PFSK-1 (cell line): ENCODE measurements around the gene FBXO31.

Experiments used
- FOXP2 ChIP-seq: optimal IDR thresholded peaks from 2 replicates; pipeline ENCODE3; 2011; ENCODE audit warnings: borderline replicate concordance, control low read depth, inconsistent platforms; ENCODE audit not compliant: insufficient read depth; ENCODE audit errors: extremely low read length, extremely low read depth
- POLR2AphosphoS5 ChIP-seq: IDR thresholded peaks from 2 replicates; pipeline ENCODE4 v1.6.1; 2012; ENCODE audit warnings: low read depth, mild to moderate bottlenecking, control low read depth, low read length, moderate library complexity
- SIN3A ChIP-seq: IDR thresholded peaks from 2 replicates; pipeline ENCODE4 v1.6.1; 2012; ENCODE audit warnings: mild to moderate bottlenecking, low read length, moderate library complexity, borderline replicate concordance; ENCODE audit not compliant: insufficient read depth
- TAF1 ChIP-seq: IDR thresholded peaks from 2 replicates; pipeline ENCODE4 v1.6.1; 2012; ENCODE audit warnings: low read length, control low read depth, borderline replicate concordance; ENCODE audit not compliant: insufficient read depth
- TF ChIP-seq, protein P1 (sequence below), 2 experiments: IDR thresholded peaks; 2 replicates each; pipeline versions ENCODE4 v1.6.1 to v1.8.0; 2011 to 2012; ENCODE audit warnings: low read depth in 2 of 2, low read length in 2 of 2, control low read depth in 1 of 2, inconsistent platforms in 1 of 2, mild to moderate bottlenecking in 1 of 2, moderate library complexity in 1 of 2; ENCODE audit not compliant: insufficient read depth in 1 of 2

FBXO31 gene

DNA sequence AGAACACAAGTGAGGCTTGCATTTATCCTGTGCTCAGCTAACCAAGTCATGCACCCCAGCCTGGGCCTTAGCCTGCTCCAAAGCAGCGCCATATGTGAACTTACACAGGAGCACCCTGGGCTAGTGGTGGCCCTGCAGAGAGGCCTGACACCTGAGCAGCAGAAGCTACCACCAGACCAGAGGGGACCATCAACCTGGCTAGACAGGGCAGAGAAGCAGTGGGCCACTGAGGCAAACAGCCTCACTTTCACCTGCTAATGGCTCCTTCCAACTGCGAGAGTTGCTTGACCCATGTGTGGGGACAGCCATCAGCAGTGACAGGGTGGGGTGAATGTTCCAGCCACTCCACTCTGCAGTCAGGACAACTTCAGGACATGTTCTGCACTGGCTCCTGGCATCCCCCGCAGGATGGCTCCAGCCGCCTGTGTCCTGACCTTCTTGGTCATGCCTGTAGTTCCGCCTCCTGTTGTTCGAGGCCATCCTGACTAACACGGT is 63.5 kb downstream of the FBXO31 start:
- TF ChIP-seq POLR2AphosphoS5: 0 out of 2 replicates have a peak, but pooled peaks have one; percentile 10
- TF ChIP-seq, protein P1, sequence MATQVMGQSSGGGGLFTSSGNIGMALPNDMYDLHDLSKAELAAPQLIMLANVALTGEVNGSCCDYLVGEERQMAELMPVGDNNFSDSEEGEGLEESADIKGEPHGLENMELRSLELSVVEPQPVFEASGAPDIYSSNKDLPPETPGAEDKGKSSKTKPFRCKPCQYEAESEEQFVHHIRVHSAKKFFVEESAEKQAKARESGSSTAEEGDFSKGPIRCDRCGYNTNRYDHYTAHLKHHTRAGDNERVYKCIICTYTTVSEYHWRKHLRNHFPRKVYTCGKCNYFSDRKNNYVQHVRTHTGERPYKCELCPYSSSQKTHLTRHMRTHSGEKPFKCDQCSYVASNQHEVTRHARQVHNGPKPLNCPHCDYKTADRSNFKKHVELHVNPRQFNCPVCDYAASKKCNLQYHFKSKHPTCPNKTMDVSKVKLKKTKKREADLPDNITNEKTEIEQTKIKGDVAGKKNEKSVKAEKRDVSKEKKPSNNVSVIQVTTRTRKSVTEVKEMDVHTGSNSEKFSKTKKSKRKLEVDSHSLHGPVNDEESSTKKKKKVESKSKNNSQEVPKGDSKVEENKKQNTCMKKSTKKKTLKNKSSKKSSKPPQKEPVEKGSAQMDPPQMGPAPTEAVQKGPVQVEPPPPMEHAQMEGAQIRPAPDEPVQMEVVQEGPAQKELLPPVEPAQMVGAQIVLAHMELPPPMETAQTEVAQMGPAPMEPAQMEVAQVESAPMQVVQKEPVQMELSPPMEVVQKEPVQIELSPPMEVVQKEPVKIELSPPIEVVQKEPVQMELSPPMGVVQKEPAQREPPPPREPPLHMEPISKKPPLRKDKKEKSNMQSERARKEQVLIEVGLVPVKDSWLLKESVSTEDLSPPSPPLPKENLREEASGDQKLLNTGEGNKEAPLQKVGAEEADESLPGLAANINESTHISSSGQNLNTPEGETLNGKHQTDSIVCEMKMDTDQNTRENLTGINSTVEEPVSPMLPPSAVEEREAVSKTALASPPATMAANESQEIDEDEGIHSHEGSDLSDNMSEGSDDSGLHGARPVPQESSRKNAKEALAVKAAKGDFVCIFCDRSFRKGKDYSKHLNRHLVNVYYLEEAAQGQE (IDR thresholded peaks at IDR 0.05; ENCODE audit: insufficient read depth in 1 of 2, low read depth in 2 of 2, low read length in 2 of 2): no peak

DNA sequence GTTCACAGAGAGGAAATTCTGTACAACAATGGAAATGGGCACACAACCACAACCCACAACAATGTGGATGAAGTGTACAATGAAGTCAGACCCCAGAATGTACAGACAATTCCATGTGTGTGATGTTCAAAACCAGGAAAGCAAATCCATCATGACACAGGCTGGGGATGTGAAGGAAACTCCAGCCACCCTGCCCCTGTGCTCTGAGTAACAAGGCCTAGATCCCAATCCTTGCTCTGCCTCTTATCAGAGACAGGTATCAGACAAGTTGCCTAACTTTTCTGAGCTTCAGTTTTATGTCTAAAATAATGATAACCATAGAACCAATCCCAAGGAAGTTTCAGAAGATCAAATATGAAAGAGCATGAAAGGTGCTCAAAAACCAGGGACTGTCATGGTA is 64.6 kb downstream of the FBXO31 start:
- TF ChIP-seq TAF1 (no peak), SIN3A (no peak), POLR2AphosphoS5 (no peak), FOXP2 (no peak)
- TF ChIP-seq, protein P1 (IDR thresholded peaks at IDR 0.05; ENCODE audit: insufficient read depth in 1 of 2, low read depth in 2 of 2, low read length in 2 of 2): no peak

DNA sequence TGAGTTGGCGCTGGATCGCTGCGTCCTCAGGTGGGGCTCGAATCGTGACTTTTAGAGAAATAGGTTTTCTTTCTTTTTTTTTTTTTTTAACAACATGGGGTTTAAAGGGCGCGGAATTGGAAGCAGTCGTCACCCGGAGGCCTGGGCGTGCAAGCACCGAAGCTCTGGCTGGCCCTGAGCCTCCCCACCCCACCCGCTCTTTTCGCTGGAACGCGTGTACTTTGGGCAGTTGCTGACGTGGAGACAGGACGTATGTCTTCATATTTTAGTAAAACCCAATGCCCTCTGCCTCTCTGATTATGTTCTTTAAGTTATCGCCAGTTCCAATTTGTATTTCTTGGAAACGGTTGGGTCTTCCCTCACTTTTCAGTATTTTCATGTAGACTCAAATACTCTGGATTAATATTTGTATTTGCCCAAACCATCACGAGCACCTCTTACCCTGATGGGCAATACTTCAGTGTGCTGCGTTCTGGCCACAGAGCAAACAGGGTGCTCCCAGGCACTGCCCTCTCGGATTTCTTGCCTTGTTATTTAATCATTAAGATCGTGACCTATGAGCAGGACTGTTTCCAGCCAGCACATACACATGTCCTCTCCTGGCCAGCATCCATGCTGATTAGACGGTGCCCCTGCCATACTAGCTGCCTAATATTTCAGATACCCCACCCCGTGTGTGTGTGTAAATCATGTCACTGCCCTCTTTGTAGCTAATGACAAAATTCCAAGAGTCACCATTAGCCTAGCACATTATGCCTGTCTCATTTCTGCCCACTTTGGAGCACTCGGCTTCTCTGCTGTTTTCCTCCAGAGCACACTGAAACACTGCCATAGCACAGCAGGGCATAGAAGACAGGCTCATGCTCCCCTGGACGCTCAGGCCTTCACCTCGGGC is 65.6 kb downstream of the FBXO31 start:
- no peak for TF ChIP-seq FOXP2
- TF ChIP-seq SIN3A: no peak
- TF ChIP-seq, protein P1 (IDR thresholded peaks at IDR 0.05; ENCODE audit: insufficient read depth in 1 of 2, low read depth in 2 of 2, low read length in 2 of 2): no peak
- TF ChIP-seq POLR2AphosphoS5: no peak
- TF ChIP-seq TAF1: no peak

DNA sequence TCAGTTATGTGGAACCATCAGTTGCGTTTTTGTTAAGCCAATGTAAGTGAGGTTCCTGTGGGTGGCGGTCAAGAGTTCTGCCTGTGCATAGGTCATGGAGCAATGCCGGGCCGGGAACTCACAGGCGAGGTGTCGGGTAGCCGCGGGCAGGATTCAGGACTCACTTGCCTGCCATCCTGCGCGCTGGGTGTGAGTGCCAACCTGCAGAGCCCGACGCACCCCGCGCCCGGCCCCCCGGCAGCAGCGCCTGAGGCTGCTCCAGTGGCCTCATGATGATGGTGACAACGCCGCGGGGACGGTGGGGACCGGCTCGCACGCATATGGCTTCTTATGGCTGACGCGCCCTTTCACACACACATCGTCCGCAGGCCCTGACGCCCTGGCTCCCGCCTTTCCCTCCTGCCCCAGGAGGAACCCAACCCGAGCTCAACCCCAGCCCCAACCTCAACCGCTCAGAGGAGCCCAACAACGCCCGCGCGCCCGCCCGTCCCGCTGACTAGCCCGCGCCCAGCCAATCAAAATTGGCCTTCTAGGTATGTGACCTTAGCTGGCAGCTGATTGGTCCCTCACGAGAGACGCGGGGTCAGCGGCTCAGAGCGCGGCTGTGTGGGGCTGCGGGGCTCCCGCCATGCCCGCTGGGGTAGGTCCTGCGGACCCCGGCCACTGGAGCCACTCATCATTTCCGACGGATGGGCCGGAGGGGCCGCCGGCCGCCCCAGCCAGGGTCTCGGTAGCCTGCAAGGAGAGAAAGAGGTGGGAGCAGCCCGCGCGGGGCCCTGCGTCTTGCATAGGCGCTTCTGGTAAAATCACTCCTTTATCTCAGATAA is 66.4 kb downstream of the FBXO31 start, which contains the start of gene C16orf95:
TSS of gene C16orf95 (minus strand) at position 470 of the 827 bp plus-strand sequence. CDS start at position 320, 150 bp downstream.
- TF ChIP-seq TAF1 (peak; percentile 72; the same call in 1 of the 2 replicates), POLR2AphosphoS5 (peak; percentile 91), SIN3A (no peak)

DNA sequence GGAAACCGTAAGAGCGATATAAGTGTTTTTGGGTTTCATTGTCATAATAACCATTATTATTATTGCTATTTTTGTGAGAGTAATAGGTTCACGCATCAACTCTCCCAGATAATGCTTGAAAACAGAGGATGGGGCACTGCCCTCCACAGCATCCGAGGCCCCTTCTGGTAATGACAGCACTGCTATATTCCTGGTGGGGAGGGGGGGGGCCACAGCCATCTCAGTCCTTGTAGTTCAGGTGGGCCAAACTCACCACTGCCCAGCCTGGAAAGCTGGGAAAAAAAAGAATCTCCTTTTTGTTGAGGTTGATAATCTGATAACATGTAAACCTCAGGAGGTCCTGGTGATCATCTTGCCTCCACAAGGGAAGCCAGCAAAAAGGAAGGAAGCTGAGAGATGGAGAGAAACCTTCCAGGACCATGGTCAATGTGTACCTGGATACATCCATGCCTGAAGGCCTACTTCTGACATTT is 67.1 kb downstream of the FBXO31 start:
- TF ChIP-seq FOXP2 (no peak), POLR2AphosphoS5 (no peak), SIN3A (0 out of 2 replicates have a peak, but pooled peaks have one; percentile 23)
